Suprapubic skin (tissue), 3 donors: ENCODE data around the gene SMIM14.

ENCODE experiments used
- CTCF ChIP-seq, 2 donors: fragments of 200-600 bp in 1 of 2; fragments of 450-650 bp in 1 of 2; sonication (generic) in 1 of 2; IDR thresholded peaks; one replicate each; pipeline ENCODE4 v1.5.1; 2016 to 2019; ENCODE audit warnings: antibody characterized with exemption in 2 of 2, mild to moderate bottlenecking in 1 of 2, moderate library complexity in 1 of 2
- POLR2A ChIP-seq, 2 donors: fragments of 450-650 bp; IDR thresholded peaks; one replicate each; pipeline ENCODE4 v1.6.1; 2017; ENCODE audit warnings: antibody characterized with exemption in 2 of 2, mild to moderate bottlenecking in 2 of 2, moderate library complexity in 2 of 2

DNA sequence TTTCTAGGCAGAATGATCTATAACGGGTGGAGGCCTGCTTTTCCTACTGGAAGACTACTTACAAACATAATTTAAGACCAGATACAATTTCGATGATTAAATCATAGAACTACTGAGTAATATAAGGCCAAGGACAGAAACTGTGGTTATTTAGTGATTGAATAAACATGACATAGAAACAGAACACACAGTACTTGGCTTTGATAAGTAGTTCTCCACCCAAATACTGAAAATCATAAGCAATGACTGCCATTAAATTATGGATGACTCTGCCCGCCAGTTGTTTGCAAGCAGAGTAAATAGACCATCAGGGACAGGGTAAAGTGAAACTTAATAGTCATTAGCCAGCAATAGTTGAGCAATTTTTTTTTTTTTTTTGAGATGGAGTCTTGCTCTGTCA lies 17.2 kb upstream of the SMIM14 start:
- TF ChIP-seq POLR2A (IDR thresholded peaks at IDR 0.05) (no peak), CTCF (IDR thresholded peaks at IDR 0.05) (no peak)
